HUDEP-2 (cell line): ENCODE results near the gene RRAS2.
"Not testable (repeated sequence)": the region's sequence is repeated elsewhere in the genome, so short reads cannot be mapped to it uniquely, and the experiment has no call there.

ENCODE experiments used
- DNase-seq, 76 experiments: peaks; one replicate each; lab custom pipeline; 2025; ENCODE audit not compliant: unreplicated experiment in 76 of 76; lab: John Stamatoyannopoulos, UW

RRAS2 gene

DNA sequence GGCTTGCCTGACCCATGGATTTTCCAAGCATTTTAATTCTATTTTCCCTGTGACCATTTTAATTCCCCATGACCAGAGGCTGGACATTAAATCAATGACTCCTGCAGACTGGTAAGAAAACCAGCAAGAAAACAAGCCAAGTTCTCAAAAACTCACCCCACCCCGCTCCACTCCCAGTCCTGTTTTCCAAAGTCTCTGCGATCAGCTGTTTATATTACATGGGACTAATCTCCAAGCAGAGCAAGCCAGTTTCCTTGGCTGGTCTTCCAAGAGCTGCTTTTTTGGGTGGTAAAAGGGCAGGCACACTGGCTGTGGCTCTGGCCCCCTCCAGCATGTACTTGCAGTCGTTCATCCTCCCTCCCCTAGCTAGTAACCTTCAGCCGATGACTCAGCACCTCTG lies 97.9 kb downstream of the RRAS2 start:
- no peak for DNase-seq

DNA sequence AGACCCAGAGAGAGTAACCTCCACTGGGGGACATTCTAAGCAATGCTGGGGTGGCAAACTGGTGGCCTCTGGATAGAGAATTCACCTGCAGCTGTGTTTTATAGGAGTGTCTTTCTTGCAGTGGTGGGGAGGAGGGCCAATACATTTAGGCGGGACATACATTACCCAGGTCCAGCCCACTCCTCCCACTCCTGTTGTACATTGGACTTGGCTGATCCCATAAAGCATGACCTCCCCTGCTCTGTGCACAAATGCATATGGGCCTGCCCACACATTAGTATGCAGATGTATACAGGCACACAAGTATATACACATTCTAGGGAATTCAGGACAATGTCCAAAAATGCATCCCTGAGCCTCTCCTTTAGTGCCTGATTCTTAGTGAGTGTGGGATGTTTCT lies 99.1 kb downstream of the RRAS2 start:
- DNase-seq, result no peak

- DNase-seq, result no peak
Observed at GRCh38 chr11:14259186-14259784, 99.7 kb downstream of the RRAS2 start.

GRCh38 chr11:14258221-14258935 lies 100.6 kb downstream of the RRAS2 start:
- DNase-seq, result no peak

DNA sequence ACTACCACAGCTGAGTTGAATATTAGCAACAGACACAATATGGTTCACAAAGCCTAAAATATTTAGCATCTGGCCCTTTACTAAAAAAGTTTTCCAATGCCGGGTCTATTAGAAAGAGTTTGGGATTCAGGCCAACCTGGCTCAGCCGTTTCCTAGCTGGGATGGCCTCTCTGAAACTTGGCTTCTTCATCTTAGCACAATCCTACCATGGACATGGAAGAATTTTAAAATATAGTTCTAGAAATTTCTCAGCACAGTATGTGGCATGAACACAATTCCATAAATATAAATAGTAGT lies 103.8 kb downstream of the RRAS2 start:
- no peak for DNase-seq

DNA sequence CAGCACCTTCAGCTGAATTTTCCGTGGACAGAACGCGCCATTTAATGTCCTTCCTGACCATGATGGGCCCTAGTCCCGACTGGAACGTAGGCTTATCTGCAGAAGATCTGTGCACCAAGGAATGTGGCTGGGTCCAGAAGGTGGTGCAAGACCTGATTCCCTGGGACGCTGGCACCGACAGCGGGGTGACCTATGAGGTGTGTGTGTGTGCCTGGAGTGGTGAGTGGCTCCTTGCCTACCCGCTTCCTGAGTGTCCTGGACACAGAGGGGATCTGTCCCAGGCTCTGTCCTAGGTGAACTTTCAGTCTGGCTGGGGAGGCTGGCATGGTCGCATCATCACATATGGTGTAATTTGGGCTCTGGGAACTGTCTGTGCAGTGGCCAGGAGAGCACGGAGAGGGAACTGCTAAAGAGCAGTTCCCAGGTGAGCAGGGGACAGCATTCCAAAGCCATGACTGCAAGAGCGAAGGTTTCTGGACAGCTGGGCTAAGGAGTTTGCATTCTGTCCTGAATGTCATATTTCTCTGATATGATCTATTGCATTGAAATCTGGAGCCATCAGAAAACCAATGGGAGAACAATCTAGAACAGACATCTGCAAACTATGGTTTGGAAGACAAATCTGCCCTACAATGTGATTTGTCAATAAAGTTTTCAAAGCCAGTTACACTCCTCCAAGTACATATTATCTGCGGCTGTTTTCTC lies 104.3 kb downstream of the RRAS2 start:
- no peak for DNase-seq

- DNase-seq, result no peak
Observed at GRCh38 chr11:14253840-14254239, 105.1 kb downstream of the RRAS2 start.

DNA sequence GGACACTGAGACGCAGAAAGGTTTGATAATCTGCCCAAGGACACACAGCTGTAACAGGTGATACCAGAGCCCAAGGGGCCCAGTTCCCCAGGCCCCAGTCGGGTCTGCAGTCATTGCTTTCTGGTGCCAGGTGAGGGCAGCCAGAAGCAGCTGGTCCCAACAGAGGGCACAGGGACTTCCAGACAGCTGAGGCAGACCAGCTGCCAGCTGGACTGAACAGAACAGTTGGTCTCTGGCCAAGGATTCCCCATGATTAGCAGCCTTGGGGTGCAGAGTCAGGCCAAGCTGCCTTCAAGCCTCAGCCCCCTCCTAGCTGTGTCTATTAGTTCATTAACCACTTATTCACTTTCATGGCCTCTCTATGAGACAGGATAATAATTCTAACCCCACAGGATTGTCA lies 105.6 kb downstream of the RRAS2 start:
- no peak for DNase-seq

GRCh38 chr11:14252501-14252900 lies 106.5 kb downstream of the RRAS2 start:
- DNase-seq, result not testable (repeated sequence)

GRCh38 chr11:14251754-14252153 lies 107.2 kb downstream of the RRAS2 start:
- no peak for DNase-seq

- DNase-seq, result peak in 39 of 76 experiments; percentile 2 to 46 (median 12)
Observed at GRCh38 chr11:14249121-14249963, 109.6 kb downstream of the RRAS2 start.

GRCh38 chr11:14248580-14248981 lies 110.4 kb downstream of the RRAS2 start:
- DNase-seq, result no peak

DNA sequence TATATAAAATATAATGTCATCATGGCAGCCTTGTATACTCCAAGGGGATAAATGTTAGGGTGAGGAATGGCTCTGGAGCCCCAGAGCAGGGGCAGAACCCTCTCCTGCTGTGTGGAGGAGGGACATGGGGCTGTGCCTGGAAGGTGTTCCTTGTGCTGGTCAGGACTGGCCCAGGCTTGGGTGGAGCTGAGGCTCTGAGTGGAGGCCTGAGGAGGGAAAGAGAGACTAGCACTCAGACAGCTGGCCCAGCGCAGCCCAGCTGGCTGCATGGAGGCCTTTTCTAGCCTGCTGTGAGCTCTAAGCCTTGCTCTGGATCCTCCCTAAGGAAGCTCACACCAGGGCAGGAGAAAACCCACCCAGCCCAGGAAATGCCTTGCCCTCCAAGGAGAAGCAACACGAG lies 113.5 kb downstream of the RRAS2 start:
- no peak for DNase-seq

DNA sequence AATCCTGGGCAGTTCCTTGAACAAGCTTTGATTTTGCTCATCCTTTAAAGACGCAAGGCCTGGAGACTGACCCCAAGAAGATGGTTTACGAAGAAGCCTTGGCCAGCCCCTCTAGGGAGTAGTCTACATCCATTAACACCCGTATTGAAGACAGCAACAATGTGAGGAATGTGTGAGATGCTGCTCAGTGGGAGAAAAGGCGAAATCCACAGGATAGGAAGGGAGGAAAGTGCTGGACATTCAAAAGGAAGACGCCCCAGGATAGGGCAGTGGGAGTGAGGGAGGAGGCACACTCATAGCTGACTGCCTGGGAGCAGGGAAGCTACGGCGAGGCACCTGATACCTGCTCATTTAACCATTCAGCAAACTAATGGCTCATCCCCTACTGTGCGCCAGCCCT lies 114.1 kb downstream of the RRAS2 start:
- no peak for DNase-seq

DNA sequence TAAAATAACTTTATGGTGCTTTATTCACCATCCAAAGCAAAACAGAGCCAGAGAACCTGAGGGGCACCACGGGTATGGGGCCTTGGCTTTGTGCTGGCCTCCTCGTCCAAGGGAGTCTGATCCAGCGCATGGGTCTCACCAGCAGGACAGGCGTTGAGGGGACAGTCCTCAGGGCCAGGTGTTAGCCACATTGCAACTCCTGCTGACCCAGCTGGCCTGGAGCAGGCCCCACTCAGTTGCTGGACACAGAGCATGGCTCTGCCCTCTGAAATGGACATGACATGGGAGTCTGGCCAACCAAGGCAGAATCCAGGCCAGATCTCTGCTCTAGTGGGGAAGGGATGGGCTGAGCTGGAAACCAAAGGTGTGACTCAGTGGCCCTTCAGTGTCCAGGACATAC lies 116.2 kb downstream of the RRAS2 start:
- DNase-seq, result no peak

DNA sequence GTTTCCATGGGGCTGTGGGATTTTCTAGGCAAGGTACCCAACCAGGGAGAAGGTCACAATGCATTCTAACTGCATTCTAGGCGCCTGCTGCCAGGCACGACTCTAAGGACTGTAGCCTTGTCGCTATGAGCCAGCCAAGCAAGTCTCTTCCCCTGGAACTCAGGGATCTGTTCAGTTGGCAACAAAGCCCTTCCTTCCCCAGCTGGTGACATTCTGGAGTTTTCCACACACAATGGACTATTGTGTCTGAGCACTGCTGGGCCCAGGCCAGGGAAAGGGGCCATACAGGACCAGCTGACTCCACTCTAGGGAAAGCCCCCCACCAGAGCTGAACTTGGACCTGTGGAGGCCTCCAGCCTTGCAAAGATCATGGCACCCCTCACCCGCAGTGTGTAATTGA lies 116.8 kb downstream of the RRAS2 start:
- DNase-seq, result no peak

- no peak for DNase-seq
Observed at GRCh38 chr11:14240951-14241350, 118.0 kb downstream of the RRAS2 start.

DNA sequence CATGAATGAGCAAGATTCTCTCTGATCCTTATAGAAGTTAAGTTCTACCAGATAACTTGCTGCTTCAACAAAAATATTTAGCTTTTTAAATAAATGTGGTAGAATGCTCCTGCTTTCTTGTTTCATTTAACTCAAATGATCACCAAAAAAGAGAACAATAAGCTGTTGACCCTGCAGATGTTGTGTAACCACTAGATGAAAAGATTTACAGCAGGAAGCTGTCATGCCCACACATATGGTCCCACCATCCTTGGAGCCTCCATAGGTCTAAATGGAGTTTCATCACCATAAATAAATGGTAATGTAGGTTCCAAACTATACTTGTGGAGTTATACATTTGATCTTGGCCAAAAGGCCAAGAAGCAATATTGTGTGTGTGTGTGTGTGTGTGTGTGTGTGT lies 118.8 kb downstream of the RRAS2 start:
- no peak for DNase-seq

GRCh38 chr11:14237444-14237961 lies 121.5 kb downstream of the RRAS2 start:
- no peak for DNase-seq

GRCh38 chr11:14235701-14236100 lies 123.3 kb downstream of the RRAS2 start:
- DNase-seq, result no peak

- no peak for DNase-seq
Observed at GRCh38 chr11:14234446-14234845, 124.5 kb downstream of the RRAS2 start.
